HG02763 (cell line): ENCODE results near the gene CYBA.

Experiments
- ATAC-seq: cut with Tn5 transposase; IDR thresholded peaks from one replicate; pipeline ENCODE4 v1.9.1; 2021; ENCODE audit warnings: mild to moderate bottlenecking, moderate library complexity; ENCODE audit not compliant: unreplicated experiment

CYBA gene

GRCh38 chr16:88595921-88596320 lies 54.9 kb downstream of the CYBA start:
- no peak for ATAC-seq

GRCh38 chr16:88595101-88595500 lies 55.8 kb downstream of the CYBA start:
- ATAC-seq = no peak

DNA sequence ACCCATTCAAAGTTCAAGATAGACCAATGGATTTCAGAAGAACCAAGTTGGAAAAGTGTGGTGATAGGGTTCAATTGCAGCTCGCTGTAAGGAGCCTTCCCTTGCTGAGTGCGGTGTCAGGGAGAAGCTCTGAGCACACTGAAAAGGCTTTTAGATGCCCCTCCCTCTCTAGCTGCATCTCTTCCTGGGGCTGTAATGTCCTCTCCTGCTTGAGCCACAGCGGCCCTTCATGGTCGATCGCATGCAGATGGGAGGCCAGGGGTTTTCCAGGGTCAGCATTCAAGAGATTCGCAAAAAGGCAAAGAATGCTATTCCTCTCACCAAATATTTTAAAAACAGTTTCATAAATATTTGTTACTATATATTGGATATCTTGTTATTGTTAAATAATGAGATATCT lies 56.9 kb downstream of the CYBA start:
- ATAC-seq = no peak

DNA sequence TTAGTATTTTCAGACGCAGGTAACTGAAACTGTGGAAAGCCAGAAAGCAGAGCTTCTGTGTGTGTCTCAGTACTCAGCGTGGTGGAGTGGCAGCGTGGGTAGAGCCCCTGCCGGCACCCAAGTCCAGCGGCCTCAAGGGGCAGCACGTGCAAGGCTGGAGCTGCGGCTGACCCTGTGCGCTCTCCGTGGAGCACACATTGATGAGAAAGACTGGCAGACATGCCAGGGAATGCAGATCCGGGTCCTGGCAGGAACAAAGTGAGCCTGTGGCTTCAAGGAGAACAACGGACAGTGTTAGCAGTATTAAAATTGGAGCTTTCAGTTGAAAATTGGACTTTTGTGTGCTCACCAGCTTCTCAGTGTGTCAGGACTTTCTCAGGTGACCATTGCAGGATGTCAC lies 57.4 kb downstream of the CYBA start:
- no peak for ATAC-seq
